GM23338 (cell line): ENCODE data around the gene SCRT2. TPM values are rescaled to one million over a fixed set of nuclear protein-coding genes. Genes with fewer than 3 reads are reported as not detected.

Experiments
- ATAC-seq: fragments of 200-7000 bp; cut with Tn5 transposase; 3 replicates; pipeline ENCODE4 v1.9.1; 2020
- DNase-seq: peaks from one replicate; pipeline ENCODE4 v3.0.0-alpha.2; 2015; ENCODE audit warnings: low spot score
- H2AFZ ChIP-seq: fragments of 200-600 bp; sonication (generic); 2 replicates; pipeline ENCODE4 v1.8.0; 2016; ENCODE audit warnings: antibody characterized with exemption, mild to moderate bottlenecking, moderate library complexity
- H3F3A ChIP-seq: fragments of 200-600 bp; sonication (generic); replicated peaks from 2 replicates; pipeline ENCODE4 v1.8.0; 2017; ENCODE audit warnings: antibody characterized with exemption, mixed run types, low read depth
- H3K27ac ChIP-seq: fragments of 200-600 bp; sonication (generic); 2 replicates; pipeline ENCODE4 v1.6.1; 2016; ENCODE audit warnings: low read depth
- H3K27me3 ChIP-seq: fragments of 200-600 bp; sonication (generic); 2 replicates; pipeline ENCODE4 v1.8.0; 2016; ENCODE audit warnings: mild to moderate bottlenecking, mixed run types, moderate library complexity; ENCODE audit not compliant: insufficient read depth
- H3K36me3 ChIP-seq: fragments of 200-600 bp; sonication (generic); 2 replicates; pipeline ENCODE4 v1.8.0; 2016; ENCODE audit warnings: mild to moderate bottlenecking; ENCODE audit not compliant: insufficient read depth
- H3K4me1 ChIP-seq: fragments of 200-600 bp; sonication (generic); 2 replicates; pipeline ENCODE4 v1.8.0; 2016; ENCODE audit warnings: mild to moderate bottlenecking, moderate library complexity; ENCODE audit not compliant: insufficient read depth
- H3K4me2 ChIP-seq: fragments of 200-600 bp; sonication (generic); 2 replicates; pipeline ENCODE4 v1.7.1; 2017; ENCODE audit warnings: mixed run types
- H3K4me3 ChIP-seq: fragments of 200-600 bp; sonication (generic); 2 replicates; pipeline ENCODE4 v1.6.1; 2016; ENCODE audit warnings: mixed run types
- H3K79me2 ChIP-seq: fragments of 200-600 bp; sonication (generic); replicated peaks from 2 replicates; pipeline ENCODE4 v1.8.0; 2017; ENCODE audit warnings: mild to moderate bottlenecking; ENCODE audit not compliant: insufficient read depth
- H3K9me2 ChIP-seq: fragments of 200-600 bp; sonication (generic); 2 replicates; pipeline ENCODE4 v1.8.0; 2017; ENCODE audit not compliant: insufficient read depth
- H4K20me1 ChIP-seq: fragments of 200-600 bp; sonication (generic); replicated peaks from 2 replicates; pipeline ENCODE4 v1.8.0; 2017; ENCODE audit warnings: mild to moderate bottlenecking; ENCODE audit not compliant: insufficient read depth
- H3K27ac Mint-ChIP-seq: 2 replicates; pipeline ENCODE4 v1.8.0; 2020; ENCODE audit warnings: inconsistent platforms, mild to moderate bottlenecking, moderate library complexity, mixed read lengths
- H3K27me3 Mint-ChIP-seq: 3 replicates; pipeline ENCODE4 v1.8.0; 2022; ENCODE audit warnings: low read depth, mild to moderate bottlenecking, moderate library complexity, mixed read lengths, inconsistent platforms; ENCODE audit not compliant: insufficient read depth, poor library complexity
- H3K36me3 Mint-ChIP-seq: 3 replicates; pipeline ENCODE4 v1.8.0; 2021; ENCODE audit warnings: low read depth, mild to moderate bottlenecking, inconsistent platforms, moderate library complexity, mixed read lengths
- H3K4me1 Mint-ChIP-seq: 3 replicates; pipeline ENCODE4 v1.8.0; 2020; ENCODE audit warnings: mild to moderate bottlenecking, inconsistent platforms, mixed read lengths
- H3K4me3 Mint-ChIP-seq: 3 replicates; pipeline ENCODE4 v1.8.0; 2021; ENCODE audit warnings: moderate library complexity, mild to moderate bottlenecking, inconsistent platforms, mixed read lengths
- H3K9me3 Mint-ChIP-seq: 3 replicates; pipeline ENCODE4 v1.8.0; 2020; ENCODE audit warnings: moderate library complexity, mild to moderate bottlenecking, inconsistent platforms, mixed read lengths
- CTCF ChIP-seq, 2 experiments: fragments of 200-600 bp in 1 of 2; sonication (generic) in 1 of 2; conservative IDR thresholded peaks; 2 replicates each; pipeline versions ENCODE4 v1.5.1 to v1.6.1; 2016 to 2017; ENCODE audit warnings: antibody characterized with exemption in 2 of 2, low read depth in 2 of 2, mild to moderate bottlenecking in 2 of 2, moderate library complexity in 1 of 2
- ETS1 ChIP-seq: IDR thresholded peaks from 2 replicates; pipeline ENCODE4 v1.6.1; 2016; ENCODE audit warnings: antibody characterized with exemption
- EZH2 ChIP-seq: fragments of 200-600 bp; sonication (generic); IDR thresholded peaks from one replicate; pipeline ENCODE4 v1.8.0; 2017; ENCODE audit warnings: antibody characterized with exemption, mild to moderate bottlenecking, low read depth; ENCODE audit not compliant: unreplicated experiment
- EZH2phosphoT487 ChIP-seq: fragments of 200-600 bp; sonication (generic); IDR thresholded peaks from one replicate; pipeline ENCODE4 v1.8.1; 2018; ENCODE audit warnings: antibody characterized with exemption; ENCODE audit not compliant: unreplicated experiment
- JUNB ChIP-seq: IDR thresholded peaks from one replicate; pipeline ENCODE4 v1.6.1; 2016; ENCODE audit warnings: antibody characterized with exemption; ENCODE audit not compliant: unreplicated experiment
- POLR2AphosphoS5 ChIP-seq: IDR thresholded peaks from 2 replicates; pipeline ENCODE4 v1.6.1; 2016; ENCODE audit warnings: antibody characterized with exemption, low read depth
- REST ChIP-seq: IDR thresholded peaks from one replicate; pipeline ENCODE4 v1.6.1; 2018; ENCODE audit warnings: antibody characterized with exemption; ENCODE audit not compliant: unreplicated experiment
- STAT1 ChIP-seq: IDR thresholded peaks from one replicate; pipeline ENCODE4 v1.6.1; 2016; ENCODE audit warnings: antibody characterized with exemption; ENCODE audit not compliant: unreplicated experiment
- ZNF114 ChIP-seq: fragments of 250-450 bp; sonication (Bioruptor Pico); IDR thresholded peaks from 2 replicates; pipeline ENCODE4 v1.5.0; 2020; ENCODE audit warnings: mild to moderate bottlenecking, moderate library complexity
- ZNF331 ChIP-seq: fragments of 250-450 bp; sonication (Bioruptor Pico); IDR thresholded peaks from 2 replicates; pipeline ENCODE4 v1.5.0; 2020; ENCODE audit warnings: low read depth, mild to moderate bottlenecking, moderate library complexity
- polyA plus RNA-seq: library from polyadenylated mRNA; unstranded; fragments of >200 nt; fragmentation: Nextera tagmentation; extraction: Ambion mirVana; gene quantifications from 2 replicates; pipeline ENCODE4 v1.2.1, GENCODE V29; 2016
- total RNA-seq: library from RNA; depleted of rRNA; stranded (reverse); fragments of >200 nt; shearing (Covaris generic); gene quantifications from 2 replicates; pipeline ENCODE4 v1.2.3, GENCODE V29; 2014

Gene SCRT2
- total and polyA plus RNA-seq, 2 experiments from 2014 or later, result 0.31 TPM; not detected in 1

DNA sequence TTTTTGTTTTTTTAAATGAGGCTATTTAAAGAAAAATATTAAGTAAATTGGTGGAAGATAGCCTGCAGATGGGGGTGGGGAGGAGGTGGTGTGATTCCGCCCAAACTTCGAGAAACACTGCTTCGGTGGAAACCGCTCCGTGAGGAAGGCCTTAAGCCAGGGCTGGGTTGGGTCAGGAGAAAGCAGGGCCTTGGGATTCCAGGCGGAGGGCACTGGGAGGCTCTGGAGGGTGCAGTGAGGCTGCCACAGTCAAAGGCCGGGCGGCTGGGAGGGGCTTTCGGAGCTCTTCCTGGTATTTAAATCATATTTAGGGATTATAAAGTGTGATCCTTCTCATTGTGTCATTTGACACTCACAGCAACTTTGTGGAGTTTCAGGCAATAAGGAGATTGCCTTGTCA, 22.2 kb upstream of the SCRT2 start:
- no peaks in the 10 kb centered on the region for H3K36me3 Mint-ChIP-seq
- Histone ChIP-seq H3K27ac (no peak overlapping the region), H3K27me3 (no peaks in the 10 kb centered on the region), H3F3A (no peaks in the 10 kb centered on the region), H3K9me2 (no peaks in the 10 kb centered on the region), H3K36me3 (no peaks in the 10 kb centered on the region), H3K4me1 (peaks cover 13% of the 10 kb centered on the region), H2AFZ (no peak overlapping the region), H4K20me1 (no peaks in the 10 kb centered on the region), H3K79me2 (no peaks in the 10 kb centered on the region), H3K4me3 (no peak overlapping the region), H3K4me2 (no peak overlapping the region)
- ATAC-seq, result peak; percentile 26; the same call in 2 of the 3 replicates
- H3K27me3 Mint-ChIP-seq, result peaks cover 6% of the 10 kb centered on the region
- TF ChIP-seq EZH2, result no peak
- no peaks in the 10 kb centered on the region for H3K9me3 Mint-ChIP-seq
- peaks cover 26% of the 10 kb centered on the region for H3K4me1 Mint-ChIP-seq
- no peak overlapping the region; the same call in 1 of the 2 replicates for H3K27ac Mint-ChIP-seq
- no peak for DNase-seq
- H3K4me3 Mint-ChIP-seq, result no peak overlapping the region; the same call in 2 of the 3 replicates

- H3K27ac Mint-ChIP-seq, result no peak overlapping the region
- H3K36me3 Mint-ChIP-seq, result no peaks in the 10 kb centered on the region
- no peaks in the 10 kb centered on the region for H3K36me3 ChIP-seq
- H3F3A ChIP-seq, result no peaks in the 10 kb centered on the region
- no peak for ATAC-seq
- no peak overlapping the region for H2AFZ ChIP-seq
- no peak overlapping the region for H3K27ac ChIP-seq
- no peaks in the 10 kb centered on the region for H3K27me3 ChIP-seq
- H3K4me3 ChIP-seq, result no peak overlapping the region
- H3K4me1 ChIP-seq, result peaks cover 12% of the 10 kb centered on the region
- no peaks in the 10 kb centered on the region for H3K79me2 ChIP-seq
- H3K9me2 ChIP-seq, result no peaks in the 10 kb centered on the region
- no peak overlapping the region for H3K4me3 Mint-ChIP-seq
- DNase-seq, result no peak
- H3K4me1 Mint-ChIP-seq, result peaks cover 20% of the 10 kb centered on the region
- H3K4me2 ChIP-seq, result no peak overlapping the region
- H4K20me1 ChIP-seq, result no peaks in the 10 kb centered on the region
- peaks cover 3% of the 10 kb centered on the region for H3K27me3 Mint-ChIP-seq
- no peaks in the 10 kb centered on the region for H3K9me3 Mint-ChIP-seq
- TF ChIP-seq ZNF331 (CRISPR knock-in tag) (no peak), EZH2phosphoT487 (no peak), JUNB (no peak), ETS1 (no peak), POLR2AphosphoS5 (no peak), STAT1 (no peak), REST (no peak), EZH2 (no peak), ZNF114 (CRISPR knock-in tag) (no peak), CTCF (conservative IDR thresholded peaks at IDR 0.05; ENCODE audit: low read depth in 2 of 2) (no peak)
These were observed 19.7 kb upstream of the SCRT2 start for GRCh38 chr20:695165-695866.
